Activated CD4-positive, alpha-beta T cell treated with anti-CD3 and anti-CD28 coated beads, Interleukin-10, Interleukin-2, amounts not matched to agents 100 ng/mL and 50 ng/mL, durations not matched to agents 16 hours and 8 hours (primary cell): ENCODE measurements around the gene ICAM2.
"Not testable (repeated sequence)": the region's sequence is repeated elsewhere in the genome, so short reads cannot be mapped to it uniquely, and the experiment has no call there.

ENCODE experiments used
- DNase-seq: peaks from one replicate; pipeline ENCODE4 v3.0.0-alpha.2; 2020

The ICAM2 gene

GRCh38 chr17:64042700-64043485 lies 22.5 kb upstream of the ICAM2 start:
- no peak for DNase-seq

GRCh38 chr17:64041912-64042311 lies 21.5 kb upstream of the ICAM2 start:
- DNase-seq = no peak

GRCh38 chr17:64040206-64040605 lies 19.8 kb upstream of the ICAM2 start:
- DNase-seq = no peak

- DNase-seq = no peak
These were observed 18.6 kb upstream of the ICAM2 start for GRCh38 chr17:64039106-64039400.

GRCh38 chr17:64038331-64039105 lies 18.1 kb upstream of the ICAM2 start:
- no peak for DNase-seq

GRCh38 chr17:64037802-64038201 lies 17.4 kb upstream of the ICAM2 start:
- DNase-seq = no peak

- no peak for DNase-seq
These were observed 16.7 kb upstream of the ICAM2 start for GRCh38 chr17:64037180-64037579.

GRCh38 chr17:64036198-64036922 lies 15.9 kb upstream of the ICAM2 start:
- DNase-seq = no peak

- DNase-seq = no peak
These were observed 11.6 kb upstream of the ICAM2 start for GRCh38 chr17:64032081-64032480.

- DNase-seq = peak; percentile 82
These were observed 8.5 kb upstream of the ICAM2 start for GRCh38 chr17:64028874-64029464.

- peak; percentile 94 for DNase-seq
These were observed 5.4 kb upstream of the ICAM2 start for GRCh38 chr17:64025732-64026294.

GRCh38 chr17:64024781-64025731 lies 4.6 kb upstream of the ICAM2 start:
- DNase-seq = peak; percentile 86

GRCh38 chr17:64024215-64024654 lies 3.8 kb upstream of the ICAM2 start:
- DNase-seq = no peak

- DNase-seq = no peak
These were observed 2.2 kb upstream of the ICAM2 start for GRCh38 chr17:64022611-64023063.

GRCh38 chr17:64019551-64019961 lies 877 bp downstream of the ICAM2 start:
- DNase-seq = not testable (repeated sequence)

- no peak for DNase-seq
These were observed 3.0 kb downstream of the ICAM2 start for GRCh38 chr17:64017381-64017980.

GRCh38 chr17:64016974-64017373 lies 3.5 kb downstream of the ICAM2 start:
- no peak for DNase-seq

- no peak for DNase-seq
These were observed 4.1 kb downstream of the ICAM2 start for GRCh38 chr17:64016231-64016784.

GRCh38 chr17:64015447-64015846 lies 5.0 kb downstream of the ICAM2 start:
- no peak for DNase-seq

GRCh38 chr17:64009571-64010402 lies 10.6 kb downstream of the ICAM2 start:
- DNase-seq = no peak
